ENCODE measurements around the gene UTP15.

UTP15 gene

GRCh38 chr5:73565139-73565968 lies at the start of gene UTP15, which contains the start of gene ANKRA2:
Gene UTP15 (plus strand): TSS chr5:73565743. CDS start chr5:73567345, 1,602 bp downstream.
Gene ANKRA2 (minus strand): TSS chr5:73565639. CDS start chr5:73562881, 2,758 bp downstream.
- DNase-seq (ENCODE audit: low read depth in 1 of 2, low spot score in 1 of 2), result peak; percentile 93 to 99

GRCh38 chr5:73519531-73520283 lies 45.8 kb upstream of the UTP15 start:
- peak; percentile 20 to 22 for DNase-seq (ENCODE audit: low read depth in 1 of 2, low spot score in 1 of 2)

GRCh38 chr5:73522989-73523388 lies 42.6 kb upstream of the UTP15 start:
- DNase-seq (ENCODE audit: low read depth in 1 of 2, low spot score in 1 of 2), result no peak

GRCh38 chr5:73523861-73524260 lies 41.7 kb upstream of the UTP15 start:
- no peak for DNase-seq (ENCODE audit: low read depth in 1 of 2, low spot score in 1 of 2)

GRCh38 chr5:73525606-73526203 lies 39.8 kb upstream of the UTP15 start:
- DNase-seq (ENCODE audit: low read depth in 1 of 2, low spot score in 1 of 2), result no peak

GRCh38 chr5:73528248-73528647 lies 37.3 kb upstream of the UTP15 start:
- DNase-seq (ENCODE audit: low read depth in 1 of 2, low spot score in 1 of 2), result no peak

- no peak for DNase-seq (ENCODE audit: low read depth in 1 of 2, low spot score in 1 of 2)
Measured at GRCh38 chr5:73529081-73529480, 36.5 kb upstream of the UTP15 start.

- DNase-seq (ENCODE audit: low read depth in 1 of 2, low spot score in 1 of 2), result no peak
Measured at GRCh38 chr5:73531356-73531755, 34.2 kb upstream of the UTP15 start.

GRCh38 chr5:73532195-73532594 lies 33.3 kb upstream of the UTP15 start:
- no peak for DNase-seq (ENCODE audit: low read depth in 1 of 2, low spot score in 1 of 2)

GRCh38 chr5:73534011-73534644 lies 31.4 kb upstream of the UTP15 start:
- no peak for DNase-seq (ENCODE audit: low read depth in 1 of 2, low spot score in 1 of 2)

GRCh38 chr5:73534971-73535370 lies 30.6 kb upstream of the UTP15 start:
- DNase-seq (ENCODE audit: low read depth in 1 of 2, low spot score in 1 of 2), result no peak

GRCh38 chr5:73539730-73540129 lies 25.8 kb upstream of the UTP15 start:
- DNase-seq (ENCODE audit: low read depth in 1 of 2, low spot score in 1 of 2), result no peak

- no peak for DNase-seq (ENCODE audit: low read depth in 1 of 2, low spot score in 1 of 2)
Measured at GRCh38 chr5:73540192-73540591, 25.4 kb upstream of the UTP15 start.

- DNase-seq (ENCODE audit: low read depth in 1 of 2, low spot score in 1 of 2), result no peak
Measured at GRCh38 chr5:73542020-73542419, 23.5 kb upstream of the UTP15 start.

- no peak for DNase-seq (ENCODE audit: low read depth in 1 of 2, low spot score in 1 of 2)
Measured at GRCh38 chr5:73544429-73545402, 20.8 kb upstream of the UTP15 start.

- no peak for DNase-seq (ENCODE audit: low read depth in 1 of 2, low spot score in 1 of 2)
Measured at GRCh38 chr5:73545403-73545779, 20.2 kb upstream of the UTP15 start.

GRCh38 chr5:73550016-73550415 lies 15.5 kb upstream of the UTP15 start:
- DNase-seq (ENCODE audit: low read depth in 1 of 2, low spot score in 1 of 2), result no peak

- DNase-seq (ENCODE audit: low read depth in 1 of 2, low spot score in 1 of 2), result no peak
Measured at GRCh38 chr5:73552642-73553041, 12.9 kb upstream of the UTP15 start.

GRCh38 chr5:73558950-73559349 lies 6.6 kb upstream of the UTP15 start:
- no peak for DNase-seq (ENCODE audit: low read depth in 1 of 2, low spot score in 1 of 2)

- no peak for DNase-seq (ENCODE audit: low read depth in 1 of 2, low spot score in 1 of 2)
Measured at GRCh38 chr5:73564018-73564417, 1.5 kb upstream of the UTP15 start.

All from stimulated activated CD4-positive, alpha-beta T cell treated with anti-CD3 and anti-CD28 coated beads, Interleukin-15, amount 100 ng/mL, for 1 hour (primary cell).